GM21825 (cell line): ENCODE measurements around the gene CCR3.

Experiments
- ATAC-seq: cut with Tn5 transposase; IDR thresholded peaks from one replicate; pipeline ENCODE4 v1.9.1; 2021; ENCODE audit warnings: mild to moderate bottlenecking, moderate library complexity; ENCODE audit not compliant: unreplicated experiment

The CCR3 gene

GRCh38 chr3:46293991-46294833 lies 52.0 kb downstream of the CCR3 start:
- ATAC-seq: no peak

GRCh38 chr3:46296826-46297225 lies 54.6 kb downstream of the CCR3 start:
- no peak for ATAC-seq

GRCh38 chr3:46297658-46298423 lies 55.6 kb downstream of the CCR3 start:
- ATAC-seq: no peak

- ATAC-seq: no peak
Observed at GRCh38 chr3:46298871-46299607, 56.8 kb downstream of the CCR3 start.

GRCh38 chr3:46299608-46300460 lies 57.6 kb downstream of the CCR3 start:
- no peak for ATAC-seq

DNA sequence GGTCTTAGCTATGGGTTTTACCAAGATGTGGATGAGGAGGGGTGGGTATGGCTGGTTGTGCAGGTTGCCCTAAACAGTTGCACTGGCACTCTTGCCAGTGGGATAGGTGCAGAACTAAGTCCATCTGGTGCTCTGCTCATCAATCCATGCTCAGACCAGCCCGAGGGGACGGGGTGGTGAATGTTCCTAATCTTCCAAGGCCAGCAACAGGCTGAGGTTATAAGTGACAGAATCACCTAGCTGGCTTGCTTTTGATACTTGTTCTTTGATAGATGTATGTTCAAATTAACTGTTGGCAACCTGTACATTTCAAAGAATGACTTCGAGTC lies 58.2 kb downstream of the CCR3 start:
- no peak for ATAC-seq

GRCh38 chr3:46301122-46301835 lies 59.0 kb downstream of the CCR3 start:
- no peak for ATAC-seq

GRCh38 chr3:46303240-46303639 lies 61.0 kb downstream of the CCR3 start:
- ATAC-seq: no peak

GRCh38 chr3:46304739-46305138 lies 62.5 kb downstream of the CCR3 start:
- no peak for ATAC-seq

- ATAC-seq: no peak
Observed at GRCh38 chr3:46312991-46313390, 70.7 kb downstream of the CCR3 start.

- no peak for ATAC-seq
Observed at GRCh38 chr3:46314517-46314916, 72.3 kb downstream of the CCR3 start.

GRCh38 chr3:46316206-46316605 lies 73.9 kb downstream of the CCR3 start:
- ATAC-seq: no peak
